SIG-M5 treated with dmso at 0.1 percent for 504 hours (cell line): Measurements from ENCODE around the gene TFB1M.
A peak's percentile ranks its signal among the peaks of the same experiment; 100 is the strongest.
"Not testable (repeated sequence)": the region's sequence is repeated elsewhere in the genome, so short reads cannot be mapped to it uniquely, and the experiment has no call there.

Experiments
- DNase-seq: peaks from one replicate; lab custom pipeline; 2025; ENCODE audit not compliant: unreplicated experiment; lab: John Stamatoyannopoulos, UW

TFB1M gene

GRCh38 chr6:155244434-155244833 lies 69.8 kb downstream of the TFB1M start:
- no peak for DNase-seq

DNA sequence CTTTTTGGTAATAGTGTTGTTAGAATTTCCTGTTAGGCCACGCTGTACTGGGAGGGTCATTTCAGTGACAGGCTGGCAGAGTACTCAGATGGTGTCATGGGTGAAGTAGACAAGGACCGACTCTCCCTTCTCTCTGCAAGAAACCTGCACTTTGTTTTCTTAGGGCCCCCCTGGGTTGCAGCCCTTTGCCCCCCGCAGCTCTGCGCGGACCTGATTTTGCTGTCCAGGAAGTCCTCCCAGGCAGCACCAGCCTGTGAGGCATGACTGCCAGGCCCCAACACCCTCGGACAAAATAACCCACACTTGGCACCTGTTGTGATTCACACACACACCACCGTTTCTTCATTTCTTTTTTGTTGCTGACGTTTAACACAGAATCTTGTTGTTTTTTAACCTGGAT lies 72.3 kb downstream of the TFB1M start:
- no peak for DNase-seq

GRCh38 chr6:155240905-155241600 lies 73.2 kb downstream of the TFB1M start:
- no peak for DNase-seq

GRCh38 chr6:155237613-155238012 lies 76.7 kb downstream of the TFB1M start:
- DNase-seq = no peak

GRCh38 chr6:155235087-155235486 lies 79.2 kb downstream of the TFB1M start:
- no peak for DNase-seq

DNA sequence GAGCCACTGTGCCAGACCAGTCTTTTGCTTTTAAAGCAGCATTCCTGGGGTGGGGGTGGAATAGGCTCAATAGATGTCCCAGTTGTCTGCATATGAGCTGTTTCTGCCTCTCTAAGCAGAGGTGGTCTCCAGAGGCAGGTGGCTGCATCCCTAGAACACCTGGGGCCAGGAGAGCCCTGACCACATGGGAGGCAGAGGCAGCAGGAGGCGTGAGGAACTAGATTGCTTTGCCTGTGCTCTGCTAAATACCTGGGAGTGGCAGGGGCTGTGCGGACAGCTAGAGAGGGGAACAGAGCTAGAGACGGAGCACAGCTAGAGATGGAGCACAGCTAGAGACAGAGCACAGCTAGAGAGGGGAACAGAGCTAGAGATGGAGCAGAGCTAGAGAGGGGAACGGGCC lies 79.6 kb downstream of the TFB1M start:
- no peak for DNase-seq

DNA sequence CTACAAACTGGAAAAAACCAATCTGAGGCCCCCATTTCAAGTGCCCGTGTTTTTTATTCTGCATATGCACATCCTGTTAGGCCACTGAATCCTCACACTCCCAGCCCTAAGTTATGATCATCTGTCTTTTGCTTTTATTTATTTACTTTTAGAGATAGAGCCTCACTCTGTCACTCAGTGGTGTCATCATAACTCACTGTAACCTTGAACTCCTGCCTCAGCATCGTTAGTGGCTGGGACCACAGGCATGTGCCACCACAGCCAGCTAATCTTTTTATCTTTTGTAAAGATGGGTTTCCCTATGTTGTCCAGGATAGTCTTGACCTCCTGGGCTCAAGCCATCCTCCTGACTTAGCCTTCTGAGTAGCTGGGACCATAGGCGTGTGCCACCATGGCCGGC lies 80.1 kb downstream of the TFB1M start:
- no peak for DNase-seq

- DNase-seq = no peak
These were observed 81.4 kb downstream of the TFB1M start for GRCh38 chr6:155232848-155233247.

GRCh38 chr6:155230975-155231374 lies 83.3 kb downstream of the TFB1M start:
- DNase-seq = not testable (repeated sequence)

GRCh38 chr6:155228546-155229166 lies 85.6 kb downstream of the TFB1M start:
- no peak for DNase-seq

GRCh38 chr6:155227046-155227445 lies 87.2 kb downstream of the TFB1M start:
- DNase-seq = no peak

DNA sequence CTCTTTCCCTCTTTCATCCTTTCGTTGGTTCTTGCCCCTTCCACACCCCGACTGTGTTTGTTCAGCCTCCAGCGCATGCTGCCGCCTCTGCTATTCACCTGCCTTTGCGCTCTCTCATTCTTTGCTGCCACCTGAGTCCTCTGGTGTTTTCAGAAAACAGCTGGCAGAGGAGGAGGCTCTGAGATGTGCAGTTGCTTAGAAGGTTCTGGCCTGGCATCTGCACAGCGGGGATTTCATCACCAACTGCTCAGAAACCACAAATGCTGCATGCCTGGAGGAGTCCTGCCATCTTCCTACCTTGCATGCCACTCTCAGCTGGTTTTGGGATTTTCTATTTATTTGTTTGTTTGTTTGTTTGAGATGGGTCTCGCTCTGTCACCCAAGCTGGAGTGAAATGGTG lies 89.7 kb downstream of the TFB1M start:
- DNase-seq = no peak

DNA sequence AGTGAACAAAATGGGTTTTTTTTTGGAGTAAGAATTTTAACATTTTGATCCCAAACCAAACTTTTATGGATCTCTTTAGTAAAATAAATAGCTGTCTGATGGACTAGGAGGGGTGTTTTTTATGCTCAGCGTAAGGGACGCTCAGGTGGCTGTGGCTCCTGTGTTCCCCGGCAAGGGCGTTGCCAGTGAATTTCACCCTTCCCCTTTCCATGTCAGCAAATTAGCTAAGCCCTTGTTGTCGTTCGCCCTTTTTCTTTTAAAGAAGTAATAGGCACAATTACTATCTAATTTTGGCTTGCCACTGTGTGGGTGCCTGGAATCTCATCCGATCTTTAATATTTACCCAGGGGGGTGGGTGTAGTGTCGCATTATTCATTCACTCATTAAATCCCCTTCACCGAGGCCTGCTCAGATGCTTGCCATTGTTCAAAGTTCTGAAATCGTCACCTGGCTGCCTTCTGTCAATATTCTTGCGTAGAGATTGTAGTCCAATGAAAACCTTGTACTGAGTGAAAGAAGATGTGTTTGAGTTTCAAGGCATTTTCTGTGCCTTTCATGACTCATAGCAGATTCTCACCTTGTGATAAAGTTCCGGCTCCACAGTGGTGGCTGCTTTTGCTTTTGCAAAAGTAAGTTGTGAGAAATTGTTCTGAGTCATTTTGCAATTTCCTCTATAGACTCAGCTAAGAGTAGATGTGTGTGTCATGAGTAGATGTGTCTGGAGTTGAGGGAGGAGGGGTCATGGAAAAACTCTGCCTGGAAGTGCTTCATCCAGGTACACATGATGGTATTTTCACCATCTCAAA lies 90.4 kb downstream of the TFB1M start:
- peak; percentile 37 for DNase-seq

DNA sequence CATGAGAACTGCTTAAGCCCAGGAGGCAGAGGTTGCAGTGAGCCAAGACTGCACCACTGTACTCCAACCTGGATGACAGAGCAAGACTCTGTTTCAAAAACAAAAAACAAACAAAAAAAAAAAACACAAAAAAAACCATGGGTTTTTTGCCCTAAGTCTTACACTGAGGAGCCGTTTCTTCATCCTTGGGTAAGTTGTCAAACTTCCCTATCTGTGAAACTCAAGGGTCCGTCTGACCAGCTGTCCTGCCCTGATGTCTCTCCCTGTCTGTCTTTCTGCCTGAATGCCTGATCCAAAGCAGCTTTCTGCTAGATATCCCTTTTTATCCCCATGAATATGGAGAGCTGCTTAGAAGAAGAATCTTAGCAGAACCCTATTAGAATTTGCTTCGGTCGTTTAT lies 91.8 kb downstream of the TFB1M start:
- no peak for DNase-seq

DNA sequence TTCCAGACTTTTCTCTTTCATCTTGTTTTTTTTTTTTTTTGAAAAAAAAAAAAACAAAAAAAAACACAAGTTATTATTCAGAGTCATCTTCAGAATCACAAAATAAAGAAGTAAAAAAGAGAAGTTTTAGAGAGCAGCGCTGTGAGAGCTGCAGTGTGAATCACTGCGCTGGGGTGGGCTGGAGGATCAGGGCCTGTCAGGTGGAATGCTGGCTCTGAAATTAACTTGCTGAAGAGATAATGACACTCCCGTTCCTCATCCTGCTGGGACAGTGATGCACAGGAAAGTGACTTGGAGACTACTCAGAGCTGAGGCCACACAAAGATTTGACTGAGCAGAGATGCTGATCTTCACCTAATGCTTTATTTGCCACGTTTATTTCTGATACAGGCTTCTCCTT lies 93.2 kb downstream of the TFB1M start:
- DNase-seq = no peak

- no peak for DNase-seq
These were observed 94.4 kb downstream of the TFB1M start for GRCh38 chr6:155219858-155220301.

- DNase-seq = no peak
These were observed 95.0 kb downstream of the TFB1M start for GRCh38 chr6:155219299-155219698.

GRCh38 chr6:155218711-155219110 lies 95.6 kb downstream of the TFB1M start:
- not testable (repeated sequence) for DNase-seq

GRCh38 chr6:155216312-155217046 lies 97.8 kb downstream of the TFB1M start:
- DNase-seq = no peak

DNA sequence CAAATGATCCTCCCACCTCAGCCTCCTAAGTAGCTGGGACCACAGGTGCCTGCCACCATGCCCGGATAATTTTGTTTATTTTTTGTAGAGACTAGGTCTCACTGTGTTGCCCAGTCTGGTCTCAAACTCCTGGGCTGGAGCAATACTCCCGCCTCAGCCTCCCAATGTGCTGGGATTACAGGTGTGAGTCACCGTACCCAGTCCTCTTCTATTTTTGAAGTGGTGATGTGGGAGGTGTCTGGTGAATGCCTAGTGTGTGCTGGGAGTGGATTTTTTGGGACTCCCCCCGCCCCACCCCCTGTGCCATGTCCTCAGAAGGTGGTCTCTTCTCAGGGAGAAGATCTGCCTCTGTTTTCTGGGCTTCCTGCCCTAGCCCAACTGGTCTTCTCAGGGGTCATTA lies 98.4 kb downstream of the TFB1M start:
- DNase-seq = no peak

- DNase-seq = no peak
These were observed 100.5 kb downstream of the TFB1M start for GRCh38 chr6:155213611-155214372.
